Stomach (tissue), 9 donors: Measurements from ENCODE around the gene FIGN. TPM values are rescaled to one million over a fixed set of nuclear protein-coding genes. Genes with fewer than 3 reads are reported as not detected.

Source experiments
- DNase-seq, 2 donors: peaks; one replicate each; pipeline versions ENCODE4 v3.0.0 to v3.0.0-alpha.2; 2013 to 2019
- H3K27ac ChIP-seq, 5 donors: fragments of 200-600 bp in 4 of 5; sonication (generic) in 4 of 5; one replicate each; pipeline ENCODE4 v1.5.1; 2013 to 2019; ENCODE audit warnings: mild to moderate bottlenecking in 1 of 5, moderate library complexity in 1 of 5
- H3K27me3 ChIP-seq, 3 donors: fragments of 200-600 bp; sonication (generic); one replicate each; pipeline ENCODE4 v1.5.1; 2017 to 2019; ENCODE audit warnings: mixed run types in 1 of 3
- H3K36me3 ChIP-seq, 4 donors: fragments of 200-600 bp; sonication (generic); 1 replicate in 3 of 4; 2 replicates in 1 of 4; pipeline ENCODE4 v1.5.1; 2016 to 2019
- H3K4me1 ChIP-seq, 4 donors: fragments of 200-600 bp; sonication (generic); one replicate each; pipeline ENCODE4 v1.5.1; 2016 to 2019
- H3K4me3 ChIP-seq, 4 donors: fragments of 200-600 bp; sonication (generic) in 3 of 4; one replicate each; pipeline ENCODE4 v1.5.1; 2016 to 2019; ENCODE audit warnings: mild to moderate bottlenecking in 1 of 4
- H3K9me3 ChIP-seq, 4 donors: fragments of 200-600 bp; sonication (generic); one replicate each; pipeline ENCODE4 v1.5.1; 2016 to 2019
- CTCF ChIP-seq, 7 experiments: fragments of 450-650 bp in 4 of 7; fragments of 200-600 bp in 3 of 7; sonication (generic) in 3 of 7; IDR thresholded peaks; one replicate each; pipeline ENCODE4 v1.5.1; 2016 to 2019; ENCODE audit warnings: antibody characterized with exemption in 7 of 7, control low read depth in 2 of 7, mild to moderate bottlenecking in 1 of 7
- EP300 ChIP-seq: sonication (generic); formaldehyde crosslinking; IDR thresholded peaks from one replicate; pipeline ENCODE4 v1.6.1; 2017; ENCODE audit warnings: antibody characterized with exemption
- POLR2A ChIP-seq, 4 donors: fragments of 450-650 bp; IDR thresholded peaks; one replicate each; pipeline ENCODE4 v1.6.1; 2016; ENCODE audit warnings: antibody characterized with exemption in 4 of 4, control low read depth in 2 of 4, mild to moderate bottlenecking in 1 of 4, moderate library complexity in 1 of 4
- POLR2AphosphoS5 ChIP-seq, 3 donors: sonication (generic); formaldehyde crosslinking; IDR thresholded peaks; one replicate each; pipeline ENCODE4 v1.6.1; 2016; ENCODE audit warnings: antibody characterized with exemption in 3 of 3
- WGBS, 5 donors: extraction: QIAGEN DNeasy Blood & Tissue Kit in 3 of 5; methylation state at CpG; one replicate each; pipeline versions ENCODE4 v1.1.5 to v1.1.7; 2013 to 2018; 5-methylcytosine and 5-hydroxymethylcytosine counted together
- intact Hi-C: fragments of 100-400 bp; cut with DNase I; formaldehyde crosslinking; loops from one replicate; pipeline ENCODE4 v1.15.1; 2023; ENCODE audit warnings: low total_unique reads
- polyA plus RNA-seq, 3 donors: library from polyadenylated mRNA; stranded (reverse); fragments of 200-250 nt; gene quantifications; one replicate each; pipeline ENCODE4 v1.2.3, GENCODE V29; 2013
- total RNA-seq, 5 donors: library from RNA; depleted of rRNA; stranded (reverse); fragments of >200 nt; gene quantifications; one replicate each; pipeline versions ENCODE4 v1.1.0 to v1.2.3, GENCODE V29; 2014 to 2016
- donor health status: healthy with polysubstance abuse.
- donor health status: Bipolar disorder and iron deficiency.
- donor health status: healthy.

FIGN gene
- total and polyA plus RNA-seq, 8 donors, result 0.33 to 8.9 (median 2.3) TPM

DNA sequence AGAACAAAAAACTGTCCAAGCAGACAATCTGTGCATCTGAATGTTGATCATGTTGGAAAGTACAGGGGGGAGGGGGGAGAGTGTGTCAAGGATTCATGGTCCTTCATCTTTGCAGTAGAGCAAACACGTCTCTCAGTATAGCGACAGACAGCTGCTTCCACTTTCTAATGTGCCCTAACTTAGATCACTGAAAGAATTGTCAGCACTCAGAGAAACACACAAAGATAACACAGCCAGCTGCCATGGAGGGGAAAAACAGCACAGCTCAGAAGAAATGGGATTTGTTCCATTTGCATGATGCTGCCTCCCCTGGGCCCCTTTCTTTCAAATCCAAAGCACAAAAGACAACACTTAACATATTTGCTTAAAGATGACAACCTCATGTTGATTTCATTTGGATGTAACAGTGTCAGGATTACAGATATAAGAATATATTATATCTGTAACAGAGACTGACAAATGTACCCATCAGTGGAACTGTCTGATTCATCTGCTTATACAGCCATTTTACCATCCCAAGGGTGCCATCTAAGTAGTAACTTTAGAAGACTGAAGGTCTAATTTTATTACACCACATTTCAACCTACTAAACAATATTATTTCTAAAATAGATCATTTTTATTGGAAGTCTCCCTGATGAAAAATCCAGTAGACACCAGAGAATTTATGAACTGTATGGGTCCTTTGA, 17.7 kb downstream of the FIGN start:
- Histone ChIP-seq H3K4me1 (peaks cover 0 to 24% (median 10%) of the 10 kb centered on the region in 4 donors), H3K27me3 (no peaks in the 10 kb centered on the region), H3K9me3 (no peaks in the 10 kb centered on the region), H3K27ac (no peak overlapping the region), H3K4me3 (no peak overlapping the region), H3K36me3 (no peaks in the 10 kb centered on the region)
- intact Hi-C loops, result no loop called here
- DNase-seq, result peak in 1 of 2 donors; percentile 38
- WGBS, 5 donors, result 58 to 73% (median 68%) methylated on average over 2 of the region's 2 CpGs
- TF ChIP-seq CTCF (IDR thresholded peaks at IDR 0.05) (no peak), EP300 (no peak), POLR2AphosphoS5 (IDR thresholded peaks at IDR 0.05) (no peak), POLR2A (IDR thresholded peaks at IDR 0.05) (no peak)

- DNase-seq, result no peak
- intact Hi-C loops, result no loop called here
- no peak overlapping the region for H3K4me3 ChIP-seq
- no peak overlapping the region for H3K27ac ChIP-seq
- peaks cover 0 to 24% (median 10%) of the 10 kb centered on the region in 4 donors for H3K4me1 ChIP-seq
- no peaks in the 10 kb centered on the region for H3K9me3 ChIP-seq
- no peak for TF ChIP-seq POLR2A (IDR thresholded peaks at IDR 0.05)
- no peak for TF ChIP-seq POLR2AphosphoS5 (IDR thresholded peaks at IDR 0.05)
- TF ChIP-seq EP300, result no peak
- no peak for TF ChIP-seq CTCF (IDR thresholded peaks at IDR 0.05)
- H3K27me3 ChIP-seq, result no peaks in the 10 kb centered on the region
- WGBS, 5 donors, result 18 to 49% (median 40%) methylated on average over 5 of the region's 5 CpGs
- no peaks in the 10 kb centered on the region for H3K36me3 ChIP-seq
Measured at GRCh38 chr2:163717515-163717914, 18.3 kb downstream of the FIGN start.

DNA sequence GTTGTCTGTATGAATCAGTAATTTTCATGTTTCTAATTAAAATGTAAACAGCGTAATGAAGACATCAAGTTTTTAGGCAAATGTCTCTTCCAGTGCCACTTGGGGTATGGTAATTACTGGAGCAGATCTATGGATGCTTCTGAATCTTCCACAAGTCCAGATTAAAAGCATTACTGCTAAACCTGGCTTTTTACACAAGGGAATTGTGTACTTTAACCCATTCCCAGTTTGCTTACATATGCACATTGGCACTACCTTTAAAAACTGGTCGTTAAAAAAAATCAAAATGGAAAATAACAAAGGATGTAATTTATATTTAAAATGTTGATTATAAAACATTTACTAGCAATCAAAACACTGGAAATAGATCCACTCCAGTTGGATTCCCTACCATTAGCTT, 19.7 kb downstream of the FIGN start:
- Histone ChIP-seq H3K36me3 (no peaks in the 10 kb centered on the region), H3K27ac (no peak overlapping the region), H3K9me3 (no peaks in the 10 kb centered on the region), H3K27me3 (no peaks in the 10 kb centered on the region), H3K4me3 (no peak overlapping the region), H3K4me1 (peaks cover 0 to 32% (median 10%) of the 10 kb centered on the region in 4 donors)
- TF ChIP-seq CTCF (IDR thresholded peaks at IDR 0.05) (no peak), POLR2A (IDR thresholded peaks at IDR 0.05) (no peak), EP300 (no peak), POLR2AphosphoS5 (IDR thresholded peaks at IDR 0.05) (no peak)
- no peak for DNase-seq
- intact Hi-C loops, result no loop called here
- 65 to 78% (median 69%) methylated on average over 2 of the region's 2 CpGs for WGBS, 5 donors

GRCh38 chr2:163715668-163716067, 20.1 kb downstream of the FIGN start:
- WGBS, 5 donors, result 90 to 98% (median 94%) methylated on average over 1 of the region's 1 CpG
- TF ChIP-seq POLR2AphosphoS5 (IDR thresholded peaks at IDR 0.05), result no peak
- TF ChIP-seq POLR2A (IDR thresholded peaks at IDR 0.05), result no peak
- no peak for TF ChIP-seq EP300
- no peak for TF ChIP-seq CTCF (IDR thresholded peaks at IDR 0.05)
- H3K9me3 ChIP-seq, result no peaks in the 10 kb centered on the region
- H3K27ac ChIP-seq, result no peak overlapping the region
- no peaks in the 10 kb centered on the region for H3K36me3 ChIP-seq
- no peaks in the 10 kb centered on the region for H3K27me3 ChIP-seq
- intact Hi-C loops, result no loop called here
- H3K4me1 ChIP-seq, result peaks cover 0 to 36% (median 10%) of the 10 kb centered on the region in 4 donors
- DNase-seq, result no peak
- H3K4me3 ChIP-seq, result no peak overlapping the region
